NCI-H748 treated with DMSO at 0.1 percent for 48 hours (cell line): Measurements from ENCODE around the gene OSBPL2.

Source experiments
- DNase-seq: peaks from one replicate; lab custom pipeline; 2025; lab: John Stamatoyannopoulos, UW

The OSBPL2 gene

DNA sequence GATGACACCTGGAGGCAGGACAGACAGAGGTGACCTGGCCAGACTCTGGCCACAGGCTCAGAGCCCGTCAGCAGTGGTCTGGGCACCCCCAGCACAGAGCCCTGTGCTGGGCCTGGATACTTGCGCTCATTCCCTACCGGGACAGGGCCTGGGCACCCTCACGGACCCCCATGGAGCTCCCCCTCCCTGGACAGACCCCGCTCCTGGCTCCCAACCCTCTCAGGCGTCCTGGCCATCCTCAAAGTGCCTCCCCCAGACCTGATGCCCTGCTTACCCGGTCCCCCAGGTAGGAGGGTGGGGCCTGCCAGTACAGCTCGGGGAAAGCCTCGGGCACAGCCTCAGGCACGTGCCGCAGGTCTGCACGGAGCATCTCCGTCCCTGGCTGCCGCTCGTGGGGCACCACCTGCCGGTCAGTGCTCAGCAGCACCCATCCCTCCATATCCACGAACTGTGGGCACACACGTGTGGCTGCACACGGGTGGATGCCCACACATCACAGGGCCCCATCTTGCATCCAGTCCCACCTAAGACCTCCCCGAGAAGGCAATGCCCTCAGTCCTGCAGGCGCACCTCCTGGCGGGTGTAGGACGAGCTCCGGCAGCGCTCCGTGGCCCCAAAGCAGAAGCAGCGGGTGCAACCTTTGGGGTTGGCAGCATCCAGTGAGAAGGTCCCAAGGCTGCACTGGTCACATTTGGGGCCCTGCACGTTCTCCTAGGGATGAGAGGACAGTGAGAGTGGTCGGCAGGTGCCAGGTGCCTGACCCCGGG is 88.8 kb downstream of the OSBPL2 start:
- DNase-seq = no peak

- no peak for DNase-seq
Observed at GRCh38 chr20:62327726-62328495, 89.6 kb downstream of the OSBPL2 start.

- no peak for DNase-seq
Observed at GRCh38 chr20:62328684-62329388, 90.5 kb downstream of the OSBPL2 start.

- DNase-seq = no peak
Observed at GRCh38 chr20:62329389-62330377, 91.4 kb downstream of the OSBPL2 start.

- DNase-seq = no peak
Observed at GRCh38 chr20:62330576-62331317, 92.4 kb downstream of the OSBPL2 start.

GRCh38 chr20:62331347-62331746 is 93.0 kb downstream of the OSBPL2 start:
- no peak for DNase-seq

DNA sequence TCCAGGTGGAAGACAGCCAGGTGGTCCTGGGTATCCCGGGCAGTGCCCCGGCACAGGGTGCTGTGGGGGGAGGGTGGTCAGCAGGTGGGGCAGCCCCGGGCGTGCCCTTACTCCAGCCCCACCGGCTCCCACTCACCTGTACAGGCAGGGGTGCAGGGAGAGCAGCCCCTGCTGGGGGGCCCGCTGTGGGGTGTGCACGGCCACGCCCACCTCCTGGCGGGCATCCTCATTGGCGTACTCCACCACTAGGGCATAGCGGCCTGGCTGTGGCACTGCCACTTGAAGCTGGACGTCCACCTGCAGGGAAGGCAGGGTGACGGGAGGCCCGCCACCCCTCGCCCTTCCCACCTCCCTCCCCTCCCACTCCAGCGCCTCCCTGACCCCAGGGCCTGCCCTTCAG is 94.1 kb downstream of the OSBPL2 start:
- DNase-seq = no peak

GRCh38 chr20:62332989-62333819 is 94.9 kb downstream of the OSBPL2 start:
- no peak for DNase-seq

DNA sequence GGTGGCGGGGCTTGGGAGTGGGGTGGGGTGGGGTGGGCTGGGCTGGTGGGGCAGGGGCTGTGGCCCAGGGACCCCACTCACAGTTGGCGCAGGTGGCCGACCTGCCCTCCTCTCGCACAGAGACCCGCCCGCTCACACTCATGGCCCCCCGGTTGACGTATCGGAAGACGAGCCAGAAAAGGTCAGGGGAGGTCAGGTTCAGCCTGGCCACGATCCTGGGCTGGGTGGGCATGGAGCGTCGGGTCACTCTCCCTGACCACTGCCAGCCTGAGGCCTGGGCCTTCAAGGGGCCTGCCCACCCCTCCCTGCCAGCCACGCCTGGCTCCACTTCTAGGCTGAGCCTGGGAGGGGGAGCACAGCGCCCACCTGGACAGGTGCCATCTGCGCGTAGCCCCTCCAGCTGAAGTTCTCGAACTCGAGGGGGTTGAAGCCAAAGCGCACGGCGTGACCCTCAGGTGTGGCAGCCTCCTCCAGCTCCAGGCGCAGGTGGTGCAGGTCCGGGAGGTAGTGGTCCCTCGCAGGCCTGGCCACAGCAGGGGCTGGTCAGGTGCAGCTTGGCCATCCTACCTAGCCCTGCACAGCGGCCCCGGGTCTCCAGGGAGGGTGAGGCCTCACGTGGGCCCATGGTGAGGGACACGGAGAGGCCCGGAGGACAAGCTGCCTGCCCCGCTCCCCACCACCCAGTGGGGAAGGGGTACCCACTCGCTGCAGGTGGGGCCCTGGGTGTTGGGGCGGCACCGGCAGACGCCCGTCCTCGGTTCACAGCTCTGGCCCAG is 95.7 kb downstream of the OSBPL2 start:
- DNase-seq = no peak

GRCh38 chr20:62334881-62335280 is 96.6 kb downstream of the OSBPL2 start:
- no peak for DNase-seq

DNA sequence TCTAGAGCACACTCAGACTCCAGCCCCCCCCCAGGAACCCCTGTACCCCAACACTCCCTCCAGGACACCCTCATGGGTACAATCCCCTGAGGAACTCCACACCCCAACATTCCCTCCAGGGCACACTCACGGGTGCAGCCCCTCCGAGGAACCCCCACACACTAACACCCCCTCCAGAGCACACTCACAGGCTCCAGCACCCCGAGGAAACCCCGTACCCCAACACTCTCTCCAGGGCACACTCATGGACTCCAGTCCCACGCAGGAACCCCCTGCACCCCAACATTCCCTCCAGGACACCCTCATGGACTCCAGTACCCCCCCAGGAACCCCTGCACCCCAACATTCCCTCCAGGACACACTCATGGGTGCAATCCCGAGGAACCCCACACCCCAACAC is 97.2 kb downstream of the OSBPL2 start:
- DNase-seq = no peak

DNA sequence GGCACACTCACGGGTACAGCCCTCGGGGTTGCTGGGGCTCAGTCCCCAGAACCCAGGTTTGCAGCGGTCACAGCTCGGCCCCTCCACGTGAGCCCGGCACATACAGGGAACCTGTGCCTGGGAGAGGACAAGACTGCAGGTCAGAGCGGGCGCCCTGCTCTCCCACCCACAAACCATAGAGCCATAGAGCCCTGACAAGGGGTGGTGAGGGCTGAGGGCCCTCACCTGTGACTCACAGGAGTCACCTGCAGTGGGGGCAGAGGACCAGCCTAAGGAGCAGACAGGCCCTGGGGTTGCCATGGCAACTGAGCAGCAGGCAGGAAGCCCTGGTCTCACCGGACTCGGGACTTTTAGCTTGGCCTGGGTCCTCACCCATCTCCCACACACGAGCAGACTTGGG is 98.0 kb downstream of the OSBPL2 start:
- DNase-seq = no peak

DNA sequence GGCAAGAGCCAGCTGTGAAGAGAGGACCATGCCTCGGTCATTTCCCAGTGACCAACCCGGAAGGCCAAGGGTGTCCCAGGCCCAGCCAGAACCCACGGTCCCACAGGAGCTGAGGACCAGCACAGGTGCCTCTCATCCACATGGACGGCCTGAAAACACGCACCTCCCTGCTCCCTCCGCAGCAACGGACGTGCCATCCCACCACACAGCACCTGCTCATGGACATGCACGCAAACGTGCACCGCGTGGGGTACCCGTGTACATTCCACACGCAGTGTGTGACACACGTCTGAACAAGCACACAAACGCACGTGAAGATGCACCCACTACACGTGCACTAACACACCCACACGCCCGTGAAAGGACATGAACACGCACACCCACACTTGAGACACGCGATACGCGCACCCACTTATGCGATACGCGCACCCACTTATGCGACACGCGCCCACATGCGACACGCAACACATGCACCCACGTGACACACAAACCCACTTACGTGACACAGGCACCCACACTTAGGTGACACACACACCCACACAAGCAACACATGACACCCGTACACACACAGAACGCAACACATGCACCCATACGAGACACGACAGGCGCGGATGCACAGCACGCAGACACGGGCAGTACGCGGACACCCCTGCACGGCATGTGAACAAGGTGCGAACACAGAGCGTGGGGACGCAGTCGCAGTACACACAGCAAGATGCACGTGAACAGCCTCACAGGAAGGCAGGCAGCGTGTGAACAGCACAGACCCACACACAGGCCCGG is 98.6 kb downstream of the OSBPL2 start:
- no peak for DNase-seq

DNA sequence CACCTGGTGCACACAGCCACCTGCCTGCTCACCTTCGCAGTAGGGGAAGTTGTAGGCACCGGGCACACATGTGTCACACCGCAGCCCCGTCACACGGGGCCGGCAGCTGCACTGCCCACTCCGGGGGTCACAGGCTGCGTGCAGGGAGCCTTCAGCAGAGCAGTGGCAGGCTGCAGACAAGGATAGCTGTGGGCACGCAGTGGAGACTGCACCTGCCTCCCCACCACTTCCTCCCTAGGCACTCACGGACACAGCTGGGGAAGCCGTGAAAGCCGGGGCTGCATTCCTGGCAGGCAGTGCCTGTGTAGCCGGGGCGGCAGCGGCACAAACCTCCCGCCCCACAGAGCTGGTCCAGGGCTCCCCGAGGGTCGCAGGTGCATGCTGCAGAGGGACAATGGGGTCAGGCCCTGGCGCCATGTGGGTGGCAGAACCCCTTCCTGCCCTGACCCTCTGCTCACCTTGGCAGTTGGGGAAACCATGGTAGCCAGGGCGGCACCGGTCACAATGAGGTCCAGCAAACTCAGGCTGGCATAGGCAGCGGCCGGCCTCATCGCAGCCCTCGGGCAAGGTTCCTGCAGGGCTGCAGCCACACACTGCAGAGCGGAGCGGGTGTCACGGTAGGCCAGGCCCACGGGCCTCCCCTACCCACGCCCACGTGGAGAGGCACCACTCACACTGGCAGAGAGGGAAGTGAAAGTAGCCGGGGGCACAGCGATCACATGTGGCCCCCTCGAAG is 99.4 kb downstream of the OSBPL2 start:
- no peak for DNase-seq

GRCh38 chr20:62338294-62338620 is 99.9 kb downstream of the OSBPL2 start:
- no peak for DNase-seq

- DNase-seq = no peak
Observed at GRCh38 chr20:62339647-62340062, 101.3 kb downstream of the OSBPL2 start.

DNA sequence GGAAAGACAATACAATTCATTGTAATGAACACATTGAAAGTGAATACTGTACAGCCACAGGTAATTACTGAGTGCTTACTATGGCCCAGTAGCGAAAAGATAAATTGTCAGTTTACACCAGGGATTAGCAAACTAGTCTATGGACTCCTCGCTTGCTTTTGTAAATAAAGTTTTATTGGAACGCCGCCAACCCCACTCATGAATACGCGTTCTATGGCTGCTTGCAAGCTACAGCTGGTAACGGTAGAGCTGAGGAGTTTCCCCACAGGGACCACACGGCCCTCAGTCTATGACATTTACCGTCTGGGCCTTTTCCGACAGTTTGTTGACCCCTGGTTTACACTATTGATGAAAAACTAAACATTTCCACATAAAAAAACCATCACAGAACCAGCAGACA is 104.6 kb downstream of the OSBPL2 start:
- no peak for DNase-seq

DNA sequence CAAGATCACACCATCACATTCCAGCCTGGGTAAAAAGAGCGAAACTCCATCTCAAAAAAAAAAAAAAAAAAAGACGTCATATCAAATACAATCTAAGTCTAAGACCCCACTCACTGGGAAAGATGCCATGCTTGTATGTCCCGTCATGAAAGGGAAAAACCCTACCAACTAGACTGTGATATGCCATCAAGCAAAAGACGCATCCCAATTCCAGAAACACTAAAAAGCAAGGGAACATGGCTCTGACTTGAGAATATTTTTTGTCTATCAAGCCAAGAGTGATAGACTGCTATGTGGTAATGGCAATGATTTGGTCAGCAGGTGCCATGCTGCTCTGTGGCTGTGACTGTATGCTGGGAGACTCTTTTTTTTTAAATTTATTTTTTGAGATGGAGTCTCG is 105.8 kb downstream of the OSBPL2 start:
- no peak for DNase-seq
